OCI-LY3 (cell line): ENCODE data around the gene SURF2.

Experiments used
- CTCF ChIP-seq: fragments of 200-600, 300-600 bp; sonication (generic); IDR thresholded peaks from 2 replicates; pipeline ENCODE4 v1.5.1; 2014; ENCODE audit warnings: antibody characterized with exemption, low read length, low read depth
- EZH2phosphoT487 ChIP-seq: fragments of 200-600 bp; shearing (Covaris generic); IDR thresholded peaks from 2 replicates; pipeline ENCODE4 v1.6.1; 2018; ENCODE audit warnings: antibody characterized with exemption, mixed run types, low read depth

DNA sequence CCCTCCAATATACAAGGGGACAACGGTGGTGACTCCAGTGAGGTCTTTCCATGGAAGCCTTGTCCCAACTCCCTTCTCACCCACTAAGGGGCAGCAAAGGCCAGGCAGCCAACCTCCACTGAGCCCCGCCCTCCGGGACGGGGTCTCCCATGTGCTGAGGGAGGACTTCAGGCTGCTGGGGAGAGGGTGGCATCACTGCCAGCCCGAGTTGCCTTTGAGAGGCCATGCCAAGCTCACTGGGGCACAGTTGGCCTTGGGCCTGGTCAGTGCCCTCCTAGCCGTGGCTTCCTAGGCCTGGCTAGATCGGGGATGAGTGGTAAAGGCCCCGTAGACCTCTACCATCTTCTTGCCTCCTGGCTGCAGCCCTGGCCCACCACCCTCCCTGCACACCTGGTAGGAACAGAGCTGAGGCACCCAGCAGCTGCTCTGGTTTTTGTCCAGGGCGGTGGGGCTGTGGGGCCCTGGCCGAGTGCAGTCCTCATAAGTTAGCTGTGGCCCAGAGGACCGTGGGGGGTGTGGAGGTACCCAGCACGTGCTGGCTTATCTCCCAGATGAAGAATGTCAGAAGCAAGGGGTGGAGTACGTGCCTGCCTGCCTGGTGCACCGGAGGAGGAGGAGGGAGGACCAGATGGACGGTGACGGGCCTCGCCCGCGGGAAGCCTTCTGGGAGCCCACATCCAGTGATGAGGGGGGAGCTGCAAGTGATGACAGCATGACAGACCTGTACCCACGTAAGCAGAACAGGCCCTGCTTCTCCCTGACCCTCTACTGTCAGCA, 3.2 kb downstream of the SURF2 start:
- TF ChIP-seq CTCF (0 out of 2 replicates have a peak, but pooled peaks have one; percentile 8), EZH2phosphoT487 (no peak)
